Astrocyte (in vitro differentiated cells and primary cell): ENCODE measurements around the gene SUSD2. TPM values are rescaled to one million over a fixed set of nuclear protein-coding genes. Genes with fewer than 3 reads are reported as not detected.

Experiments used
- DNase-seq: peaks from one replicate; pipeline ENCODE4 v3.0.0-alpha.2; 2010; ENCODE audit warnings: low read depth
- FAIRE-seq: peaks from 2 replicates; lab custom pipeline; 2011; peaks lifted over from hg19 to GRCh38; lab: Jason Lieb, UNC
- H2AFZ ChIP-seq: 2 replicates; pipeline ENCODE4 v1.6.0; 2012; ENCODE audit warnings: low read depth, low read length, inconsistent platforms
- H3K27ac ChIP-seq: 2 replicates; pipeline ENCODE4 v1.5.1; 2011; ENCODE audit warnings: low read depth, low read length, inconsistent platforms
- H3K27me3 ChIP-seq: 2 replicates; pipeline ENCODE4 v1.6.0; 2011; ENCODE audit warnings: low read length, inconsistent platforms; ENCODE audit not compliant: insufficient read depth
- H3K36me3 ChIP-seq: 2 replicates; pipeline ENCODE4 v1.5.1; 2011; ENCODE audit warnings: low read length, inconsistent platforms; ENCODE audit not compliant: insufficient read depth
- H3K4me1 ChIP-seq: 2 replicates; pipeline ENCODE4 v1.5.1; 2011; ENCODE audit warnings: low read length, inconsistent platforms; ENCODE audit not compliant: insufficient read depth
- H3K4me2 ChIP-seq: 2 replicates; pipeline ENCODE4 v1.6.0; 2012; ENCODE audit warnings: low read length, inconsistent platforms
- H3K4me3 ChIP-seq: 2 replicates; pipeline ENCODE4 v1.5.1; 2011; ENCODE audit warnings: low read depth, mild to moderate bottlenecking, low read length, inconsistent platforms; ENCODE audit not compliant: insufficient read depth
- H3K79me2 ChIP-seq: 2 replicates; pipeline ENCODE4 v1.6.0; 2012; ENCODE audit warnings: mild to moderate bottlenecking, low read length, inconsistent platforms; ENCODE audit not compliant: insufficient read depth
- H3K9ac ChIP-seq: 2 replicates; pipeline ENCODE4 v1.6.0; 2012; ENCODE audit warnings: mild to moderate bottlenecking, low read length, inconsistent platforms
- H3K9me3 ChIP-seq: 2 replicates; pipeline ENCODE4 v1.5.1; 2012; ENCODE audit warnings: low read depth, mild to moderate bottlenecking, low read length, inconsistent platforms; ENCODE audit not compliant: insufficient read depth
- H4K20me1 ChIP-seq: 2 replicates; pipeline ENCODE4 v1.6.0; 2012; ENCODE audit warnings: low read length, inconsistent platforms; ENCODE audit not compliant: insufficient read depth
- H3K27ac Mint-ChIP-seq: one replicate; pipeline ENCODE4 v1.8.0; 2021; ENCODE audit warnings: mild to moderate bottlenecking, mixed read lengths; ENCODE audit not compliant: unreplicated experiment
- H3K27me3 Mint-ChIP-seq: one replicate; pipeline ENCODE4 v1.8.0; 2021; ENCODE audit warnings: low read depth, mixed read lengths; ENCODE audit not compliant: unreplicated experiment
- H3K36me3 Mint-ChIP-seq: one replicate; pipeline ENCODE4 v1.8.0; 2021; ENCODE audit warnings: low read depth, mixed read lengths; ENCODE audit not compliant: unreplicated experiment
- H3K4me1 Mint-ChIP-seq: one replicate; pipeline ENCODE4 v1.8.0; 2021; ENCODE audit warnings: low read depth, mixed read lengths; ENCODE audit not compliant: unreplicated experiment
- H3K4me3 Mint-ChIP-seq: one replicate; pipeline ENCODE4 v1.8.0; 2021; ENCODE audit warnings: mild to moderate bottlenecking, moderate library complexity, mixed read lengths; ENCODE audit not compliant: unreplicated experiment
- H3K9me3 Mint-ChIP-seq: one replicate; pipeline ENCODE4 v1.8.0; 2021; ENCODE audit warnings: mild to moderate bottlenecking, mixed read lengths; ENCODE audit not compliant: unreplicated experiment
- CTCF ChIP-seq: IDR thresholded peaks from 2 replicates; pipeline ENCODE4 v1.5.1; 2011; ENCODE audit warnings: low read depth, mild to moderate bottlenecking, inconsistent platforms, low read length, moderate library complexity; ENCODE audit not compliant: insufficient read depth
- EZH2 ChIP-seq: IDR thresholded peaks from 2 replicates; pipeline ENCODE4 v1.6.1; 2012; ENCODE audit warnings: mild to moderate bottlenecking, low read length, inconsistent platforms; ENCODE audit not compliant: insufficient read depth
- total RNA-seq: library from RNA; stranded (reverse); gene quantifications from 2 replicates; pipeline ENCODE4 v1.2.1, GENCODE V29; 2021

The SUSD2 gene
- total RNA-seq, 1 donor from 2014 or later: 0.77 TPM

GRCh38 chr22:24225951-24226350 is 44.7 kb downstream of the SUSD2 start:
- no peaks in the 10 kb centered on the region for H3K4me1 Mint-ChIP-seq
- Histone ChIP-seq H3K9me3 (peaks cover 6% of the 10 kb centered on the region), H3K79me2 (no peaks in the 10 kb centered on the region), H4K20me1 (no peaks in the 10 kb centered on the region), H3K4me3 (no peak overlapping the region), H3K27ac (no peak overlapping the region), H3K4me2 (no peak overlapping the region), H3K4me1 (no peaks in the 10 kb centered on the region), H3K9ac (no peak overlapping the region), H3K36me3 (no peaks in the 10 kb centered on the region), H3K27me3 (no peaks in the 10 kb centered on the region), H2AFZ (no peak overlapping the region)
- no peak overlapping the region for H3K27ac Mint-ChIP-seq
- no peaks in the 10 kb centered on the region for H3K36me3 Mint-ChIP-seq
- peaks cover 4% of the 10 kb centered on the region for H3K9me3 Mint-ChIP-seq
- H3K4me3 Mint-ChIP-seq: no peak overlapping the region
- DNase-seq: no peak
- TF ChIP-seq CTCF (no peak), EZH2 (no peak)
- no peaks in the 10 kb centered on the region for H3K27me3 Mint-ChIP-seq
- no peak for FAIRE-seq

- no peak for TF ChIP-seq EZH2
- TF ChIP-seq CTCF: no peak
Measured at GRCh38 chr22:24230911-24231656, 49.8 kb downstream of the SUSD2 start.

GRCh38 chr22:24231706-24232105 is 50.4 kb downstream of the SUSD2 start:
- FAIRE-seq (no peak), DNase-seq (no peak)
- Mint-ChIP-seq H3K27ac (no peak overlapping the region), H3K36me3 (no peaks in the 10 kb centered on the region), H3K4me1 (no peaks in the 10 kb centered on the region), H3K4me3 (no peak overlapping the region), H3K9me3 (peaks cover 2% of the 10 kb centered on the region), H3K27me3 (peaks cover 4% of the 10 kb centered on the region)
- no peak overlapping the region for H3K27ac ChIP-seq
- no peak overlapping the region for H3K9ac ChIP-seq
- no peaks in the 10 kb centered on the region for H3K79me2 ChIP-seq
- no peaks in the 10 kb centered on the region for H4K20me1 ChIP-seq
- H2AFZ ChIP-seq: no peak overlapping the region
- no peak overlapping the region for H3K4me2 ChIP-seq
- H3K27me3 ChIP-seq: no peaks in the 10 kb centered on the region
- no peak overlapping the region for H3K4me3 ChIP-seq
- H3K36me3 ChIP-seq: no peaks in the 10 kb centered on the region
- TF ChIP-seq EZH2 (no peak), CTCF (no peak)
- H3K4me1 ChIP-seq: no peaks in the 10 kb centered on the region
- no peaks in the 10 kb centered on the region for H3K9me3 ChIP-seq

More at GRCh38 chr22:24230911-24231656, 49.8 kb downstream of the SUSD2 start:
- no peaks in the 10 kb centered on the region for H3K27me3 ChIP-seq
- FAIRE-seq: no peak
- Mint-ChIP-seq H3K27me3 (peaks cover 3% of the 10 kb centered on the region), H3K4me1 (no peaks in the 10 kb centered on the region), H3K4me3 (no peak overlapping the region), H3K9me3 (peaks cover 2% of the 10 kb centered on the region), H3K36me3 (no peaks in the 10 kb centered on the region), H3K27ac (no peak overlapping the region)
- H3K4me3 ChIP-seq: no peak overlapping the region
- H4K20me1 ChIP-seq: no peaks in the 10 kb centered on the region
- H3K4me2 ChIP-seq: no peak overlapping the region
- no peaks in the 10 kb centered on the region for H3K79me2 ChIP-seq
- no peaks in the 10 kb centered on the region for H3K9me3 ChIP-seq
- H3K4me1 ChIP-seq: no peaks in the 10 kb centered on the region
- no peak overlapping the region for H3K9ac ChIP-seq
- H3K36me3 ChIP-seq: no peaks in the 10 kb centered on the region
- no peak for DNase-seq
- no peak overlapping the region for H3K27ac ChIP-seq
- no peak overlapping the region for H2AFZ ChIP-seq
